Chondrocyte (in vitro differentiated cells): Measurements from ENCODE around the gene MVK. TPM values are rescaled to one million over a fixed set of nuclear protein-coding genes. Genes with fewer than 3 reads are reported as not detected.

Experiments used
- DNase-seq: peaks from one replicate; pipeline ENCODE4 v3.0.0; 2021; ENCODE audit warnings: mixed read lengths, low spot score
- H3K27ac Mint-ChIP-seq: one replicate; pipeline ENCODE4 v1.8.0; 2021; ENCODE audit warnings: mild to moderate bottlenecking, moderate library complexity, mixed read lengths; ENCODE audit not compliant: unreplicated experiment
- H3K27me3 Mint-ChIP-seq: 2 replicates; pipeline ENCODE4 v1.8.0; 2021; ENCODE audit warnings: low read depth, mixed read lengths
- H3K36me3 Mint-ChIP-seq: 2 replicates; pipeline ENCODE4 v1.8.0; 2021; ENCODE audit warnings: low read depth, mixed read lengths
- H3K4me1 Mint-ChIP-seq: 2 replicates; pipeline ENCODE4 v1.8.0; 2021; ENCODE audit warnings: low read depth, mild to moderate bottlenecking, mixed read lengths
- H3K4me3 Mint-ChIP-seq: one replicate; pipeline ENCODE4 v1.8.0; 2021; ENCODE audit warnings: mild to moderate bottlenecking, moderate library complexity, mixed read lengths; ENCODE audit not compliant: unreplicated experiment
- H3K9me3 Mint-ChIP-seq: 2 replicates; pipeline ENCODE4 v1.8.0; 2021; ENCODE audit warnings: low read depth, mixed read lengths
- CTCF ChIP-seq: fragments of 200-600 bp; sonication (generic); IDR thresholded peaks from 2 replicates; pipeline ENCODE4 v1.5.0; 2021; ENCODE audit warnings: antibody characterized with exemption, mild to moderate bottlenecking, moderate library complexity
- total RNA-seq: library from RNA; stranded (reverse); gene quantifications from 3 replicates; pipeline ENCODE4 v1.2.1, GENCODE V29; 2021

The MVK gene
- total RNA-seq, 1 donor from 2014 or later: 14.1 TPM

GRCh38 chr12:109579639-109580038, 6.0 kb downstream of the MVK start:
- Mint-ChIP-seq H3K27me3 (no peaks in the 10 kb centered on the region), H3K9me3 (no peaks in the 10 kb centered on the region), H3K4me3 (no peak overlapping the region), H3K27ac (no peak overlapping the region), H3K36me3 (peaks cover 20% of the 10 kb centered on the region), H3K4me1 (peaks cover 5% of the 10 kb centered on the region)
- no peak for DNase-seq
- TF ChIP-seq CTCF: no peak

GRCh38 chr12:109580272-109580671, 6.7 kb downstream of the MVK start:
- no peaks in the 10 kb centered on the region for H3K27me3 Mint-ChIP-seq
- H3K4me3 Mint-ChIP-seq: no peak overlapping the region
- H3K4me1 Mint-ChIP-seq: no peaks in the 10 kb centered on the region
- no peaks in the 10 kb centered on the region for H3K9me3 Mint-ChIP-seq
- TF ChIP-seq CTCF: no peak
- DNase-seq: peak; percentile 12
- no peak overlapping the region for H3K27ac Mint-ChIP-seq
- peaks cover 20% of the 10 kb centered on the region for H3K36me3 Mint-ChIP-seq

- no peak overlapping the region for H3K4me3 Mint-ChIP-seq
- H3K27ac Mint-ChIP-seq: no peak overlapping the region
- H3K27me3 Mint-ChIP-seq: no peaks in the 10 kb centered on the region
- peaks cover 20% of the 10 kb centered on the region for H3K36me3 Mint-ChIP-seq
- H3K9me3 Mint-ChIP-seq: no peaks in the 10 kb centered on the region
- TF ChIP-seq CTCF: no peak
- H3K4me1 Mint-ChIP-seq: no peaks in the 10 kb centered on the region
- peak; percentile 54 for DNase-seq
These were observed 7.2 kb downstream of the MVK start for GRCh38 chr12:109580684-109581333.

- Mint-ChIP-seq H3K27ac (no peak overlapping the region), H3K9me3 (no peaks in the 10 kb centered on the region), H3K36me3 (peaks cover 19% of the 10 kb centered on the region), H3K27me3 (no peaks in the 10 kb centered on the region), H3K4me3 (no peak overlapping the region), H3K4me1 (no peaks in the 10 kb centered on the region)
- peak; percentile 66 for DNase-seq
- TF ChIP-seq CTCF: no peak
These were observed 7.7 kb downstream of the MVK start for GRCh38 chr12:109581334-109581691.

- Mint-ChIP-seq H3K27me3 (no peaks in the 10 kb centered on the region), H3K27ac (no peak overlapping the region), H3K9me3 (no peaks in the 10 kb centered on the region), H3K4me1 (no peaks in the 10 kb centered on the region), H3K36me3 (peaks cover 18% of the 10 kb centered on the region), H3K4me3 (no peak overlapping the region)
- peak; percentile 51 for DNase-seq
- no peak for TF ChIP-seq CTCF
These were observed 8.3 kb downstream of the MVK start for GRCh38 chr12:109581856-109582255.
